HG03558 (cell line): ENCODE data around the gene DGCR2.
"Not testable (repeated sequence)": the region's sequence is repeated elsewhere in the genome, so short reads cannot be mapped to it uniquely, and the experiment has no call there.

Experiments
- ATAC-seq: cut with Tn5 transposase; IDR thresholded peaks from one replicate; pipeline ENCODE4 v1.9.1; 2021; ENCODE audit warnings: moderate number of reproducible peaks; ENCODE audit not compliant: unreplicated experiment; ENCODE audit errors: extremely low read depth

Gene DGCR2

GRCh38 chr22:19018256-19018655 is 104.0 kb downstream of the DGCR2 start:
- no peak for ATAC-seq

- ATAC-seq = no peak
These were observed 106.0 kb downstream of the DGCR2 start for GRCh38 chr22:19016081-19016766.

GRCh38 chr22:19014886-19015285 is 107.3 kb downstream of the DGCR2 start:
- ATAC-seq = no peak

GRCh38 chr22:19013881-19014598 is 108.2 kb downstream of the DGCR2 start:
- not testable (repeated sequence) for ATAC-seq

GRCh38 chr22:19013411-19013810 is 108.8 kb downstream of the DGCR2 start:
- not testable (repeated sequence) for ATAC-seq

GRCh38 chr22:19012308-19012986 is 109.8 kb downstream of the DGCR2 start:
- no peak for ATAC-seq

- ATAC-seq = not testable (repeated sequence)
These were observed 110.6 kb downstream of the DGCR2 start for GRCh38 chr22:19011611-19012010.

- no peak for ATAC-seq
These were observed 111.1 kb downstream of the DGCR2 start for GRCh38 chr22:19011075-19011474.

GRCh38 chr22:19005905-19006304 is 116.3 kb downstream of the DGCR2 start:
- no peak for ATAC-seq

- no peak for ATAC-seq
These were observed 117.7 kb downstream of the DGCR2 start for GRCh38 chr22:19004471-19004870.

- no peak for ATAC-seq
These were observed 118.7 kb downstream of the DGCR2 start for GRCh38 chr22:19003508-19003907.

GRCh38 chr22:19002684-19003038 is 119.6 kb downstream of the DGCR2 start:
- ATAC-seq = no peak

GRCh38 chr22:19001204-19001603 is 121.0 kb downstream of the DGCR2 start:
- ATAC-seq = no peak

GRCh38 chr22:19000106-19000505 is 122.1 kb downstream of the DGCR2 start:
- not testable (repeated sequence) for ATAC-seq

GRCh38 chr22:18999416-18999815 is 122.8 kb downstream of the DGCR2 start:
- no peak for ATAC-seq

- no peak for ATAC-seq
These were observed 123.2 kb downstream of the DGCR2 start for GRCh38 chr22:18999008-18999407.

- no peak for ATAC-seq
These were observed 124.3 kb downstream of the DGCR2 start for GRCh38 chr22:18997925-18998315.

- no peak for ATAC-seq
These were observed 124.8 kb downstream of the DGCR2 start for GRCh38 chr22:18997306-18997924.

GRCh38 chr22:18996376-18996900 is 125.8 kb downstream of the DGCR2 start:
- no peak for ATAC-seq

- ATAC-seq = no peak
These were observed 126.9 kb downstream of the DGCR2 start for GRCh38 chr22:18995327-18995711.
